Breast epithelium (tissue), 3 donors: Measurements from ENCODE around the gene MYL10.

Experiments used
- POLR2A ChIP-seq: fragments of 450-650 bp; IDR thresholded peaks from one replicate; pipeline ENCODE4 v1.6.1; 2016; ENCODE audit warnings: antibody characterized with exemption, mild to moderate bottlenecking, moderate library complexity
- POLR2AphosphoS5 ChIP-seq, 3 donors: sonication (generic); formaldehyde crosslinking; IDR thresholded peaks; one replicate each; pipeline ENCODE4 v1.6.1; 2017; ENCODE audit warnings: antibody characterized with exemption in 3 of 3
- TF ChIP-seq, protein P1 (sequence below), 3 donors: fragments of 450-650 bp; IDR thresholded peaks; one replicate each; pipeline ENCODE4 v1.5.1; 2016 to 2017; ENCODE audit warnings: antibody characterized with exemption in 3 of 3, mild to moderate bottlenecking in 3 of 3, moderate library complexity in 3 of 3

GRCh38 chr7:101674439-101674838 is 45.3 kb upstream of the MYL10 start:
- TF ChIP-seq, protein P1, sequence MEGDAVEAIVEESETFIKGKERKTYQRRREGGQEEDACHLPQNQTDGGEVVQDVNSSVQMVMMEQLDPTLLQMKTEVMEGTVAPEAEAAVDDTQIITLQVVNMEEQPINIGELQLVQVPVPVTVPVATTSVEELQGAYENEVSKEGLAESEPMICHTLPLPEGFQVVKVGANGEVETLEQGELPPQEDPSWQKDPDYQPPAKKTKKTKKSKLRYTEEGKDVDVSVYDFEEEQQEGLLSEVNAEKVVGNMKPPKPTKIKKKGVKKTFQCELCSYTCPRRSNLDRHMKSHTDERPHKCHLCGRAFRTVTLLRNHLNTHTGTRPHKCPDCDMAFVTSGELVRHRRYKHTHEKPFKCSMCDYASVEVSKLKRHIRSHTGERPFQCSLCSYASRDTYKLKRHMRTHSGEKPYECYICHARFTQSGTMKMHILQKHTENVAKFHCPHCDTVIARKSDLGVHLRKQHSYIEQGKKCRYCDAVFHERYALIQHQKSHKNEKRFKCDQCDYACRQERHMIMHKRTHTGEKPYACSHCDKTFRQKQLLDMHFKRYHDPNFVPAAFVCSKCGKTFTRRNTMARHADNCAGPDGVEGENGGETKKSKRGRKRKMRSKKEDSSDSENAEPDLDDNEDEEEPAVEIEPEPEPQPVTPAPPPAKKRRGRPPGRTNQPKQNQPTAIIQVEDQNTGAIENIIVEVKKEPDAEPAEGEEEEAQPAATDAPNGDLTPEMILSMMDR (IDR thresholded peaks at IDR 0.05): no peak
- no peak for TF ChIP-seq POLR2A
- TF ChIP-seq POLR2AphosphoS5 (IDR thresholded peaks at IDR 0.05): no peak
